Measurements from ENCODE around the gene ATXN7.

Gene ATXN7

GRCh38 chr3:63905731-63906620, 42.3 kb downstream of the ATXN7 start:
- FAIRE-seq: no peak
- DNase-seq (ENCODE audit: insufficient read length, low spot score): no peak

- DNase-seq (ENCODE audit: insufficient read length, low spot score): no peak
- FAIRE-seq: no peak
These were observed 44.5 kb downstream of the ATXN7 start for GRCh38 chr3:63908081-63908736.

- DNase-seq (ENCODE audit: insufficient read length, low spot score): no peak
- FAIRE-seq: no peak
These were observed 45.1 kb downstream of the ATXN7 start for GRCh38 chr3:63908776-63909175.

GRCh38 chr3:63909431-63909830, 45.8 kb downstream of the ATXN7 start:
- FAIRE-seq (no peak), DNase-seq (ENCODE audit: insufficient read length, low spot score) (no peak)

- peak; percentile 58 for FAIRE-seq
- no peak for DNase-seq (ENCODE audit: insufficient read length, low spot score)
These were observed 46.3 kb downstream of the ATXN7 start for GRCh38 chr3:63910001-63910400.

- DNase-seq (ENCODE audit: insufficient read length, low spot score) (no peak), FAIRE-seq (no peak)
These were observed 47.2 kb downstream of the ATXN7 start for GRCh38 chr3:63910891-63911290.

- DNase-seq (ENCODE audit: insufficient read length, low spot score) (no peak), FAIRE-seq (peak; percentile 83)
These were observed 47.8 kb downstream of the ATXN7 start for GRCh38 chr3:63911509-63911872.

GRCh38 chr3:63911873-63912767, 48.5 kb downstream of the ATXN7 start, which contains the start of gene SCAANT1:
Gene SCAANT1 (minus strand): TSS chr3:63912383.
- FAIRE-seq: peak; percentile 63
- DNase-seq (ENCODE audit: insufficient read length, low spot score): peak; percentile 79

- DNase-seq (ENCODE audit: insufficient read length, low spot score) (peak; percentile 24), FAIRE-seq (no peak)
These were observed 49.3 kb downstream of the ATXN7 start for GRCh38 chr3:63912768-63913588.

- DNase-seq (ENCODE audit: insufficient read length, low spot score): no peak
- no peak for FAIRE-seq
These were observed 50.6 kb downstream of the ATXN7 start for GRCh38 chr3:63914312-63914711.

- DNase-seq (ENCODE audit: insufficient read length, low spot score) (no peak), FAIRE-seq (no peak)
These were observed 54.7 kb downstream of the ATXN7 start for GRCh38 chr3:63918321-63918720.

- DNase-seq (ENCODE audit: insufficient read length, low spot score) (no peak), FAIRE-seq (no peak)
These were observed 56.3 kb downstream of the ATXN7 start for GRCh38 chr3:63920001-63920400.

GRCh38 chr3:63921741-63922482, 58.2 kb downstream of the ATXN7 start:
- DNase-seq (ENCODE audit: insufficient read length, low spot score) (no peak), FAIRE-seq (peak; percentile 91)

- DNase-seq (ENCODE audit: insufficient read length, low spot score) (no peak), FAIRE-seq (peak; percentile 42)
These were observed 59.0 kb downstream of the ATXN7 start for GRCh38 chr3:63922491-63923199.

GRCh38 chr3:63926309-63926708, 62.6 kb downstream of the ATXN7 start:
- no peak for DNase-seq (ENCODE audit: insufficient read length, low spot score)
- no peak for FAIRE-seq

- DNase-seq (ENCODE audit: insufficient read length, low spot score): no peak
- peak; percentile 91 for FAIRE-seq
These were observed 64.0 kb downstream of the ATXN7 start for GRCh38 chr3:63927422-63928280.

- FAIRE-seq (no peak), DNase-seq (ENCODE audit: insufficient read length, low spot score) (no peak)
These were observed 67.6 kb downstream of the ATXN7 start for GRCh38 chr3:63931290-63931689.

Data from GM19239 (cell line).